NCI-H1694 (cell line): ENCODE results near the gene DOCK1.

ENCODE experiments used
- DNase-seq: peaks from one replicate; lab custom pipeline; 2025; lab: John Stamatoyannopoulos, UW

The DOCK1 gene

GRCh38 chr10:127221281-127221680 lies 316.1 kb downstream of the DOCK1 start:
- no peak for DNase-seq

GRCh38 chr10:127227027-127227426 lies 321.8 kb downstream of the DOCK1 start:
- no peak for DNase-seq

- DNase-seq, result no peak
Observed at GRCh38 chr10:127227663-127228062, 322.4 kb downstream of the DOCK1 start.

- peak; percentile 22 for DNase-seq
Observed at GRCh38 chr10:127228195-127228787, 323.1 kb downstream of the DOCK1 start.

GRCh38 chr10:127234306-127234800 lies 329.1 kb downstream of the DOCK1 start:
- no peak for DNase-seq

GRCh38 chr10:127236266-127236665 lies 331.0 kb downstream of the DOCK1 start:
- no peak for DNase-seq

GRCh38 chr10:127242914-127243313 lies 337.7 kb downstream of the DOCK1 start:
- no peak for DNase-seq

GRCh38 chr10:127243490-127244272 lies 338.5 kb downstream of the DOCK1 start:
- no peak for DNase-seq

- no peak for DNase-seq
Observed at GRCh38 chr10:127245456-127245855, 340.2 kb downstream of the DOCK1 start.

- no peak for DNase-seq
Observed at GRCh38 chr10:127250031-127250430, 344.8 kb downstream of the DOCK1 start.

GRCh38 chr10:127252818-127253217 lies 347.6 kb downstream of the DOCK1 start:
- DNase-seq, result no peak

GRCh38 chr10:127254276-127254675 lies 349.0 kb downstream of the DOCK1 start:
- no peak for DNase-seq

- DNase-seq, result no peak
Observed at GRCh38 chr10:127257395-127257794, 352.2 kb downstream of the DOCK1 start.

GRCh38 chr10:127259347-127259746 lies 354.1 kb downstream of the DOCK1 start:
- no peak for DNase-seq

GRCh38 chr10:127262606-127263005 lies 357.4 kb downstream of the DOCK1 start:
- DNase-seq, result no peak

- no peak for DNase-seq
Observed at GRCh38 chr10:127265288-127265687, 360.1 kb downstream of the DOCK1 start.

- DNase-seq, result no peak
Observed at GRCh38 chr10:127266431-127266830, 361.2 kb downstream of the DOCK1 start.

- DNase-seq, result no peak
Observed at GRCh38 chr10:127267442-127267841, 362.2 kb downstream of the DOCK1 start.

GRCh38 chr10:127272076-127272475 lies 366.8 kb downstream of the DOCK1 start:
- DNase-seq, result no peak

- no peak for DNase-seq
Observed at GRCh38 chr10:127275272-127275671, 370.0 kb downstream of the DOCK1 start.

- DNase-seq, result no peak
Observed at GRCh38 chr10:127275793-127276450, 370.7 kb downstream of the DOCK1 start.

- no peak for DNase-seq
Observed at GRCh38 chr10:127276794-127277462, 371.7 kb downstream of the DOCK1 start.
